ENCODE measurements around the gene ANKMY1. TPM values are rescaled to one million over a fixed set of nuclear protein-coding genes. Genes with fewer than 3 reads are reported as not detected.
A peak's percentile ranks its signal among the peaks of the same experiment; 100 is the strongest.

Gene ANKMY1
- total RNA-seq, 1 donor, result 5.2 TPM

- no peak overlapping the region for H3K4me3 ChIP-seq (ENCODE audit: low read depth, low read length)
- peak; percentile 19 for TF ChIP-seq CTCF (IDR thresholded peaks at IDR 0.05; ENCODE audit: insufficient read depth, low read depth, low read length)
- peak; percentile 95 for DNase-seq (ENCODE audit: low read depth)
These were observed 22.2 kb upstream of the ANKMY1 start for GRCh38 chr2:240579771-240580614.

GRCh38 chr2:240579071-240579762 lies 21.4 kb upstream of the ANKMY1 start:
- DNase-seq (ENCODE audit: low read depth), result no peak
- no peak overlapping the region for H3K4me3 ChIP-seq (ENCODE audit: low read depth, low read length)
- TF ChIP-seq CTCF (IDR thresholded peaks at IDR 0.05; ENCODE audit: insufficient read depth, low read depth, low read length), result no peak

- no peak overlapping the region for H3K4me3 ChIP-seq (ENCODE audit: low read depth, low read length)
- DNase-seq (ENCODE audit: low read depth), result no peak
- no peak for TF ChIP-seq CTCF (IDR thresholded peaks at IDR 0.05; ENCODE audit: insufficient read depth, low read depth, low read length)
These were observed 20.7 kb upstream of the ANKMY1 start for GRCh38 chr2:240578488-240578887.

- TF ChIP-seq CTCF (IDR thresholded peaks at IDR 0.05; ENCODE audit: insufficient read depth, low read depth, low read length), result no peak
- no peak for DNase-seq (ENCODE audit: low read depth)
- no peak overlapping the region for H3K4me3 ChIP-seq (ENCODE audit: low read depth, low read length)
These were observed 20.3 kb upstream of the ANKMY1 start for GRCh38 chr2:240578110-240578450.

- H3K4me3 ChIP-seq (ENCODE audit: low read depth, low read length), result no peak overlapping the region
- DNase-seq (ENCODE audit: low read depth), result no peak
- TF ChIP-seq CTCF (IDR thresholded peaks at IDR 0.05; ENCODE audit: insufficient read depth, low read depth, low read length), result no peak
These were observed 19.7 kb upstream of the ANKMY1 start for GRCh38 chr2:240577281-240578109.

GRCh38 chr2:240576436-240577205 lies 18.8 kb upstream of the ANKMY1 start:
- no peak for DNase-seq (ENCODE audit: low read depth)
- no peak for TF ChIP-seq CTCF (IDR thresholded peaks at IDR 0.05; ENCODE audit: insufficient read depth, low read depth, low read length)
- no peak overlapping the region for H3K4me3 ChIP-seq (ENCODE audit: low read depth, low read length)
